ENCODE data around the gene EEF1AKMT2.

The EEF1AKMT2 gene

DNA sequence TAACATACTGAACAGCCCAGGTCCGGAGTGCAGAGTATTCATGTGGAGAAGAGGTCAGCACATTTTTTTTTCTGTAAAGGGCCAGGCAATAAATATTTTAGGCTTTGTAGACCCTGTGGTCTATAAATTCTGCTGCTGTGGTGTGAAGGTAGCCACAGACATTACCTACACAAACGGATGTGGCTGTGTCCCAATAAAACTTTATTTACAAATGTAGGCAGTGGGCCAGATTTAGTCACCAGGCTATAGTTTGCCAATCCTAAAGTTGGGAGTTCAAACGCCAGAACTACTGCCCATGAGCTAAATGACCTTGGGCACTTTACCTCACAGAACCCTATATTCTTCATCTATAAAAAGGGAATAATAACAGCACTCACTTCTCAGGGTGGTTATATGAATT, 60.9 kb downstream of the EEF1AKMT2 start:
- H3K36me3 ChIP-seq (ENCODE audit: insufficient read depth, low read length), result no peaks in the 10 kb centered on the region
- no peak overlapping the region for H3K27ac ChIP-seq (ENCODE audit: low read depth, low read length)
- peaks cover 13% of the 10 kb centered on the region for H3K4me1 ChIP-seq (ENCODE audit: control insufficient read depth, insufficient read depth, low read length, unreplicated experiment)
- H3K79me2 ChIP-seq (ENCODE audit: control insufficient read depth, insufficient read depth, low read length, unreplicated experiment), result peaks cover 15% of the 10 kb centered on the region
- no peak overlapping the region for H2AFZ ChIP-seq (ENCODE audit: low read length, unreplicated experiment)
- H3K27me3 ChIP-seq (ENCODE audit: insufficient read depth, low read length), result no peaks in the 10 kb centered on the region
- H3K4me3 ChIP-seq (ENCODE audit: low read depth, low read length), result no peak overlapping the region

DNA sequence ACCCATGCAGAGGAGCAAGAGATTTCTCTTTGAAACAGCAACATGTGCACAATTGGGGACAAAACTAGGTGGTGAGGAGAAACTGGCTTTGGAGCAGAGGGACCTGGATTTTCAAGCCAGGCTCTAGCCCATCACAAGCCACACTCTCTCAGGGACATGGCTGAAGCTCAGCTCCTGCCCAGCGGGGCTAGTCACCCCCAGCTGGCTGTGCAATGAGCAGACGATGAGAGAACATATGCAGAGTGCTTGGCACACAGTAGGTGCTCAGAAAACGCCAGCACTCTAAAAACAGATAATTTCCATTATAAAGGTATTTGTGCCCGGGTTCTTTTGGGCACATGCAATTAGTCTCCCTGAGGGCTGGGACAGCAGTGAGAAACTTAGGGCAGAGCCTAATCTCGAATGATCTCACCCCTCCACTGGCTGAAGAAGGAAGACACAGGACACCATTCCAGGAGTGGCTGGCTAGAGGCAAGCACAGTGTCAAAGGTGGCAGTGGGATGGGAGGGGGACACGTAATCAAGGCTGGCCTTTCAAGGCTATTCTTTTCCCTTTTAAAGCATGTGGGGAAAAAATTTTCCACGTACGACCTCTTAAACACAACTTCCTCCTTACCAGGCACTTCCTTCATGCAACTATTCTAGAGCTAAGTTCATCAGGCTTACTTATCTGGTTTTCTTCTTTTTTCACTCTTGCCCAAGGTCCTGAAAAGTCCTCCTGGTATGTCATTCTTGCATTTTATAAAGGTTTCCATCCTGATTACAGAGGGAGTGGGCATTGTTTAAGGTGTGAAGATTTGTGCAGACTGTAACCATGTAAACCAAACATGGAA, 62.6 kb downstream of the EEF1AKMT2 start:
- Histone ChIP-seq H3K4me3 (ENCODE audit: low read depth, low read length) (no peak overlapping the region), H3K4me1 (ENCODE audit: control insufficient read depth, insufficient read depth, low read length, unreplicated experiment) (peaks cover 14% of the 10 kb centered on the region), H3K79me2 (ENCODE audit: control insufficient read depth, insufficient read depth, low read length, unreplicated experiment) (peaks cover 11% of the 10 kb centered on the region), H3K36me3 (ENCODE audit: insufficient read depth, low read length) (no peaks in the 10 kb centered on the region), H2AFZ (ENCODE audit: low read length, unreplicated experiment) (no peak overlapping the region), H3K27ac (ENCODE audit: low read depth, low read length) (no peak overlapping the region), H3K27me3 (ENCODE audit: insufficient read depth, low read length) (no peaks in the 10 kb centered on the region)

DNA sequence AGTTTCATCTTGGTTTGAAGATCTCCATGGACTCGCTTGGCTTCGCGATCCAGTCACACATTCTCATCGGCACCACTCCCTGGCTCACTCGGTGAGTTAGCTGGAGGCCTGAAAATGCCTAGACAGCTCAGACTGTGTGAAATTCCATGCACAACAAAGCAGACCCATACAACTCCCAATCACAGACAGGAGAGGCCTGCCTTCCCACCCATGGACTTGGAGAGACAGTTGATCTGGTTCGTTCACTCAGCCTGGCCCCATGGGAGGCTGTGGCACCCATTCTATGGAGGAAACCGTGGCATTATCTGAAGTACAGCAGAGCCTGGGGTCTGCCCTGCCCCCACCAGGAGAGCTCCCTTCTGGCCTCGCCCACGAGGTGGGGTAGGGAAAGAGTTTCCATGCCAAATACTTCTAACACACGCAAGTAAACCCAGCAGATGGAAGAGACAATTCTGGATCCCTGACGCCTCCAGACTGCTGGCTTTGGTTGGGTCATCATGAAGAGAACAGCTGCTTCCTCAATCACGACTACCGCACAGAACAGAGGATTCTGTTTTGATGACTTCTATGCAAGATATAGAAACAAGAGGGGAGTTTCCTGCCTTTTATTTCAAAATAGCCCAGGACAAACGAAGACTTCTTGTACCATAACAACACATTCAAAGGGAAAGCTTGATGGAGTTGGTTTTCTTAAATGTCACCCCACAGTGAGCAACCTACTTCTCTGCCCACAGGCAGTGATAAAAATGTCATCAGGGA, 63.4 kb downstream of the EEF1AKMT2 start:
- H3K4me3 ChIP-seq (ENCODE audit: low read depth, low read length), result no peak overlapping the region
- H3K27me3 ChIP-seq (ENCODE audit: insufficient read depth, low read length), result no peaks in the 10 kb centered on the region
- no peak overlapping the region for H3K27ac ChIP-seq (ENCODE audit: low read depth, low read length)
- H3K36me3 ChIP-seq (ENCODE audit: insufficient read depth, low read length), result no peaks in the 10 kb centered on the region
- H3K79me2 ChIP-seq (ENCODE audit: control insufficient read depth, insufficient read depth, low read length, unreplicated experiment), result peaks cover 12% of the 10 kb centered on the region
- H2AFZ ChIP-seq (ENCODE audit: low read length, unreplicated experiment), result no peak overlapping the region
- peaks cover 15% of the 10 kb centered on the region for H3K4me1 ChIP-seq (ENCODE audit: control insufficient read depth, insufficient read depth, low read length, unreplicated experiment)

DNA sequence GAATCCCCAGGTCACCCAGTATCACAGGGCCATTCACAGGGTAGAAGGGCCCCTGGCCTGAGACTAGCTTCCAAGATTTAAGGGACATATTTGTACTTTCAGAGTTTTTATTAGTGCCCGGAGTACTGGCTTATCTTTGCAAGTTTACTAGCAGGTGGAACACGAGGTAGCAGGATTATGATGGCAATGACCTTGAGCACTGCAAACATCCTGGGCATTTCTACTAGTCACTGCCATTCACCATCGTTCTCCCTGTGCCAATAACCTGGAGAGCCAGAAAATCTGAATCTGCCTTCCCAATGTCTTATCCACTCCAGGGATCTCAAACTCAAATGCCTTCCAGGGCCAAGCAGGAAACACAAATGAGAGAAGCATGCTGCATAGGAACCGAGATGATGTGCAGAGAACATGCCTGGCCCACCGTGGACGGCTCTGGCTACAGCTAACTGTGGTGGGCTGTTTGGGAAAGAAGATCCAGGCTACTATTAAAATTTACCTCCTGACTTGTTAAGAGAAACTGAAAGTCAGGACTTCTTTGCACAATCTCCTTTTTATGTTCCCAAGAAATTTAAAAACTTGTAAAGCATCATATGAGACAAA, 64.2 kb downstream of the EEF1AKMT2 start:
- Histone ChIP-seq H3K4me3 (ENCODE audit: low read depth, low read length) (no peak overlapping the region), H3K79me2 (ENCODE audit: control insufficient read depth, insufficient read depth, low read length, unreplicated experiment) (peaks cover 6% of the 10 kb centered on the region), H3K4me1 (ENCODE audit: control insufficient read depth, insufficient read depth, low read length, unreplicated experiment) (peaks cover 15% of the 10 kb centered on the region), H3K27me3 (ENCODE audit: insufficient read depth, low read length) (no peaks in the 10 kb centered on the region), H3K36me3 (ENCODE audit: insufficient read depth, low read length) (no peaks in the 10 kb centered on the region), H2AFZ (ENCODE audit: low read length, unreplicated experiment) (no peak overlapping the region), H3K27ac (ENCODE audit: low read depth, low read length) (no peak overlapping the region)

DNA sequence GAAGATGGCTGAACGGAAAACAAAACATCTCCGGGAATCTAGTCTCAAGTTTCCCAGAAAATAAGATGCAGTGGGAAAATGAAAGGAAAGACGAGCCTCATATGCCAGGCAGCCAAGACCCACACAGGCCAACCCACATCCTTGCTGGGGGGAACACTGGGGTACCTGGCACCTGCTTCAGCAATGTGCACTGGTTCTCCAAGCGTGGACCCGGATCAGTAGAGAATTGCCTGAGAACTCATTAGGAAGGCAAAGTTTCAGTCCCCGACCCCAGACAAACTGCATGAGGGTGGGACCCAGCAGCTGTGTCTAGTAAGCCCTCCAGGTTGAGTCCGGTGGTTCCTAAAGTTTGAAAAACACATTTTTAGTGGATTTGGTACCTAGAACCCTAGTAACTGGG, 65.9 kb downstream of the EEF1AKMT2 start:
- Histone ChIP-seq H3K79me2 (ENCODE audit: control insufficient read depth, insufficient read depth, low read length, unreplicated experiment) (peaks cover 6% of the 10 kb centered on the region), H2AFZ (ENCODE audit: low read length, unreplicated experiment) (no peak overlapping the region), H3K4me1 (ENCODE audit: control insufficient read depth, insufficient read depth, low read length, unreplicated experiment) (peaks cover 15% of the 10 kb centered on the region), H3K4me3 (ENCODE audit: low read depth, low read length) (no peak overlapping the region), H3K27me3 (ENCODE audit: insufficient read depth, low read length) (no peaks in the 10 kb centered on the region), H3K36me3 (ENCODE audit: insufficient read depth, low read length) (no peaks in the 10 kb centered on the region), H3K27ac (ENCODE audit: low read depth, low read length) (no peak overlapping the region)

DNA sequence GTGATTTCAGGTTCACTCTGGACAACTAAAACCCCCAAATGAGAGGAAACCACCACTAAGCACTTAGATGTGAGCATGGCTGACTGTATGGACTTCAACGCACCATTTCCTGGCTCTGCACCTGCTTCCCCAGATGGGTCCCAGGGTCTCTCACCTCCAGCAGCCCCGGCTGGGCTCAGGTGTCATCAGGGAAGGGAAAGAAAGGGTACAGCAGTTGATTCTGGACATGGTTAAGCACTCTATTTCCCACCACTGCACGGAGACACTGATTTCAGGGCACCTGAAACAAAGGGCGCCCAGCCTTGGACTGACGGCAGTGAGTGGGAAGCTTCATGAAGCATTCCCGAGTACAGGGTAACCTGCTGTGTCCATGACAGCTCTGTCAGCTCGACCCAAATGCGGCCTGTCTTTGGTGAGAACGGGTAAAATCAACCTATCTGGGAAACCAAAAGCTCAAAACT, 66.5 kb downstream of the EEF1AKMT2 start:
- Histone ChIP-seq H2AFZ (ENCODE audit: low read length, unreplicated experiment) (no peak overlapping the region), H3K27ac (ENCODE audit: low read depth, low read length) (no peak overlapping the region), H3K4me1 (ENCODE audit: control insufficient read depth, insufficient read depth, low read length, unreplicated experiment) (peaks cover 15% of the 10 kb centered on the region), H3K27me3 (ENCODE audit: insufficient read depth, low read length) (no peaks in the 10 kb centered on the region), H3K36me3 (ENCODE audit: insufficient read depth, low read length) (no peaks in the 10 kb centered on the region), H3K4me3 (ENCODE audit: low read depth, low read length) (no peak overlapping the region), H3K79me2 (ENCODE audit: control insufficient read depth, insufficient read depth, low read length, unreplicated experiment) (peaks cover 6% of the 10 kb centered on the region)

DNA sequence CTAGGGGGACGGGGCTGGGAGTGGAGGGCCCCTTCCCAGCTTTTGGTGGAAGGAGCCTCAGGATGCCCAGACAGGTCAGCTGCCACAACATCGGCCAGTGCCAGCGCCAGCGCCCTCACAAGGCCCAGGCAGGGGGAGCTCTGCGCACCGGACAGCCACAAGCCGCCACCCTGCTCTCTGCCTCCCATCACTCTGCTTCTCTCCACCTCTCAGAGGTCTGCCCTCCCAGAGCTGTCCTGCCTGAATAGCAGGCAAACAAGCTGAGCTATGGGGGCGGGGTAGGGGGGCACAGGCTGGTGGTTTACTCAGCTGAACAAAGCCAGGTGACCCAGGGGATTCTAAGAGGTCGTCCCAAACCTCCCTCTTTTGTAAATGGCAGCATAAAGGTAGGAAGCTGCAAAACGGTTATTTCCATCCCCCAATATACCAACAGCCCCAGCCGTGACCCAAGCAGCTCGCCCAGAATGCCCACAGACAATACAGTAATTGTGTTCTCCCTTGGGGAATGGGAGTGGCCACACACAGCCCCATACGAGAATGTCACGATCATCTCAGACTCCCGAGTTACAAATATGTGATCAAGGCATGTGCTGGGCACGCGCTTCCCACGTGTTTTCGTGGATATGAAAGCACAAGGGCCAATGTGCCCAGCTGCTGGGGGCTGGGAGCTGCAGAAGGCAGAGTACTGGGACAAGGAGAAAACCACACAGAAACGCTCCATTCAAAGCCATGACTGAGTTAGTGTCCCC, 67.2 kb downstream of the EEF1AKMT2 start:
- Histone ChIP-seq H3K27me3 (ENCODE audit: insufficient read depth, low read length) (no peaks in the 10 kb centered on the region), H3K4me3 (ENCODE audit: low read depth, low read length) (no peak overlapping the region), H3K4me1 (ENCODE audit: control insufficient read depth, insufficient read depth, low read length, unreplicated experiment) (peaks cover 17% of the 10 kb centered on the region), H3K79me2 (ENCODE audit: control insufficient read depth, insufficient read depth, low read length, unreplicated experiment) (peaks cover 6% of the 10 kb centered on the region), H2AFZ (ENCODE audit: low read length, unreplicated experiment) (no peak overlapping the region), H3K27ac (ENCODE audit: low read depth, low read length) (no peak overlapping the region), H3K36me3 (ENCODE audit: insufficient read depth, low read length) (no peaks in the 10 kb centered on the region)

DNA sequence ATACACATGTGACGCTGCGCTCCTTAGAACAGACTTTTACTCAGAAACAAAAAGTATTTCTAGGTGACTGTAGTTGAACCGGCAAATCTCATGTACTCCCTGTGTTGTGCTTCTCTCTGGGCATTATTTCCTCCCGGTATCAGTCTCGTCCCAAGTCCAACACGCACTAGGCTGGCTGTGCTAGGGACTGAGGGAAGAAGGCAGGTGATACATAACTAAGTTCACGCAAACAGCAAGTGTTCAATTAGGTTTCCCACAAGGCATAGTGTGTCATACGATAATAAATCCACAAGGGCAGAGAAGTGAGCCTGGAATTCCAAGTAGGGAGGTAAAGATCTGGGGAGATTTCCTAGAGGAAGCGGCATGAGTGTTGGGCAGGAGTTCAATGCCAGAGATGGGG, 67.9 kb downstream of the EEF1AKMT2 start:
- H3K36me3 ChIP-seq (ENCODE audit: insufficient read depth, low read length), result no peaks in the 10 kb centered on the region
- H3K79me2 ChIP-seq (ENCODE audit: control insufficient read depth, insufficient read depth, low read length, unreplicated experiment), result peaks cover 6% of the 10 kb centered on the region
- H3K4me3 ChIP-seq (ENCODE audit: low read depth, low read length), result no peak overlapping the region
- H3K27me3 ChIP-seq (ENCODE audit: insufficient read depth, low read length), result no peaks in the 10 kb centered on the region
- peak overlapping the region; percentile 24; the same call in 1 of the 2 replicates for H3K27ac ChIP-seq (ENCODE audit: low read depth, low read length)
- peaks cover 23% of the 10 kb centered on the region for H3K4me1 ChIP-seq (ENCODE audit: control insufficient read depth, insufficient read depth, low read length, unreplicated experiment)
- H2AFZ ChIP-seq (ENCODE audit: low read length, unreplicated experiment), result no peak overlapping the region

DNA sequence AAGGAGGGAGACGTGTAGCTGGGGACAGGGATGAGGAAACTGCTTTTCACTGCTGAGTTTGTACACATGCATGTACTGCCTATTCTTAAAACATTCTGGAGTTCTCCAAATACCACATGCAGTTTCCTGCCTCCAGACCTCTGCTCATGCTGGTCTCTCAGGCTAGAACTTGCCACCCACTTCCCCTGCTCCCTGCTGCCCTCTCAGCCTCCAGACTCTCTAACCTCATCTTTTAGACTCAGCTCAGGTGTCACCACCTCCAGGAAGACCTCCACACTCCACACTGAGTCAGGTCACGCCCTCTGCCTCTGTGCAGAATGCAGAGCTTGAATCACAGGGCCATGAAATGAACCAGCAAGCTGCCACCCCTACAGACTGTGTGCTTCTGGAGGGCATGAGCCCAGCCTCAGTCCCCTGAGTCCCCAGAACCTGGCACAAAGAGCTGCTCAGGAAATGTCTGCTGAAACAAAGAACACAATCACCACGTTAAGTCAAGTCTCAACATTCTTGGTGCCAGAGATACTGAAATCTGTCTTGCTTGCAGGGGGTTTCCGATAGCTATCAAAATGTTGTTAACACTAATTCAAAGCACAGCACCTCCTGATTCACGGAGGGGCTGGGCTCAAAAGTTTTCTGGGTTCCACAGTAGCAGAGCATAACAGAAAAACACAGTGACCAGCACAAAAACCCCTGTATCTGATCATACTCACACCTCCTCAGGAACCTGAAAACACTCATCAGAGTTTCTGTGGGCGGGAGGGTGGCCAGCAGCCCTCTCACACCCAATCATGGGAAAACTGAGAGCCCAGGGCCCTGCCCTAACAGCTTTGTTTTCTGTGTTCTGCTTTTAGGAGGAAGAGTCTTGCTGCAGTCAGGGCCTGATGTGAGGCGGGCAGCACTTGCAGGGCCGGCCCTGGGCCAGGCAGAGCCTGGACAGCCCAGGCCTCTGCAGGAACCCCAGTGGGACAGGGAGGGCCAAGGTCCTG, 68.6 kb downstream of the EEF1AKMT2 start:
- Histone ChIP-seq H3K27me3 (ENCODE audit: insufficient read depth, low read length) (no peaks in the 10 kb centered on the region), H2AFZ (ENCODE audit: low read length, unreplicated experiment) (no peak overlapping the region), H3K4me1 (ENCODE audit: control insufficient read depth, insufficient read depth, low read length, unreplicated experiment) (peaks cover 30% of the 10 kb centered on the region), H3K79me2 (ENCODE audit: control insufficient read depth, insufficient read depth, low read length, unreplicated experiment) (peaks cover 6% of the 10 kb centered on the region), H3K4me3 (ENCODE audit: low read depth, low read length) (no peak overlapping the region), H3K27ac (ENCODE audit: low read depth, low read length) (peak overlapping the region; percentile 24; the same call in 1 of the 2 replicates), H3K36me3 (ENCODE audit: insufficient read depth, low read length) (no peaks in the 10 kb centered on the region)

Data from ACC112 (cell line).